Dedifferentiated amniotic fluid mesenchymal stem cell (primary cell): ENCODE results near the gene SRRM4.

Experiments
- DNase-seq: peaks from one replicate; pipeline ENCODE4 v3.0.0-alpha.2; 2016; ENCODE audit errors: extremely low spot score

The SRRM4 gene

DNA sequence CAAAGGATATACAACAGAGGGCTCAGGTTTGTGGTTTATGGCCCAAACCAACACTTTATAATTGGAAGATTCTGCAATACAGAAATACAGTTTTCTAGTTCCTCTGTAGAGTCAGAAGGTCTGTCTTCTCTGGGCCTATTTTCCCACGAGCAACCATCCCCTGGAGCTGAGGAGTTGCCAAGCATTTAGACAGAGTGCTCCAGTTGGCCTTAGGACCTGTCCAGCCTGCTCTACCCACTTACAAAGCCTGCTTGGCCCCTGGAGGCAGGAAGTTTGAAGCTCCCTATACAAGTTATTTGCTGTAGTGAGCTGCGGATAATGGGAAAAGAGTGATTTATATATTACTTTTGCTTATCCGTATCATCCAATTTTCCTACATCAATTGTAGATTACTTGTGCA, 136.6 kb downstream of the SRRM4 start:
- no peak for DNase-seq

DNA sequence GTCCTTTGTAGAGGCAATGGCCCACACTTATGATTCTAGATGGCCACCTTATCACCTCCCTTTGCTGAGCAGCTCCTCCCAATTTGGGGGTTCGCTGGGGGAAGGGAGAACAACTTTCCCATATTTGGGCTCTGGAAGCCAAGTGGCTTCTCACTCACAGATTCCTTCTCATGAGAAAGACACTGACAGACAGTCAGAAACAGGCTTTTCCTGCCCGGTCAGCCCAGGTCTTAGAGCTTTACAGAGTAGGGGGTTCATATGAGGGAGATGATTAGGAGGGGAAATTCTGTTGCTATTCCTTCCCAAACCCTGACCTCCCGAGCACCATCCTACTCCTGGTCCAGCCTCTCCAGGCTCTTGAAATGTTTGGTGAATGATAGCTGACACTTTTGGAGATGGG, 137.3 kb downstream of the SRRM4 start:
- no peak for DNase-seq

GRCh38 chr12:119122047-119122446, 140.7 kb downstream of the SRRM4 start:
- DNase-seq = no peak

- no peak for DNase-seq
These were observed 141.4 kb downstream of the SRRM4 start for GRCh38 chr12:119122751-119123150.

GRCh38 chr12:119128527-119128926, 147.2 kb downstream of the SRRM4 start:
- DNase-seq = no peak

- no peak for DNase-seq
These were observed 148.6 kb downstream of the SRRM4 start for GRCh38 chr12:119129827-119130434.

- no peak for DNase-seq
These were observed 149.2 kb downstream of the SRRM4 start for GRCh38 chr12:119130523-119130922.

GRCh38 chr12:119134284-119135072, 153.1 kb downstream of the SRRM4 start:
- no peak for DNase-seq

- DNase-seq = no peak
These were observed 155.6 kb downstream of the SRRM4 start for GRCh38 chr12:119136811-119137410.

DNA sequence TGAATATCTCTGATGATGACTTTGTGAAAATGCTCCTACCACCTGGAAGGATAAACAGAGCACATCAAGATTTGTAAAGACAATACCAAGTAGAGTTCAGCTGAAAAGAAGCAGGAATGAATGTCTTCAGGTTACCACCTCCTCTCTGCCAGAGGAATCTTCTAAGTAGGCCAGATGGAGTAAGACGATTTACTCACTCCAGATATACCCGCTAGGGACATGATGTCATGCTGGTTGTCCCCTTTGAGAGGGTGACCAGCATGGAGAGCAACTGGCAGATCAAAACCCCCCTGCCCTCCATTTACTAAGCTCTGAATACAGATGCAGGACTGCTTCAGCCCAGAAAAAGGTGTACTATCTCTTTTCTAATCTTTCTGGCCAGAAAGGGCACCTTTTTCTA, 158.1 kb downstream of the SRRM4 start:
- no peak for DNase-seq

DNA sequence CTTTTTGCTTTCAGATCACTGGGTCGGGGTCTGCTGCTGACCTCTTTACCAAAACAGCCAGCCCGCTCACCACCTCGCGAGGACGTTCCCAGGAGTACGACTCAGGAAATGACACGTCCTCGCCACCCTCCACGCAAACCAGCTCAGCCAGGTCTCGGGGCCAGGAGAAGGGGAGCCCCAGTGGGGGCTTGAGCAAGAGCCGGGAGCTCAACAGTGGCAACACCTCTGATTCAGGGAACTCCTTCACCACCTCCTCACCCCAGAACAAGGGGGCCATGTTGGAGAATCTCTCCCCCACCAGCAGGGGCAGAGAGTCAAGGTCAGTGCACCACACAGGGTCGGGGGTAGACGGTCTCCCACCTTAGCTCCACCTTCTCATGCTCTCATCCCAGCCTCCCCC, 164.0 kb downstream of the SRRM4 start:
- DNase-seq = no peak

DNA sequence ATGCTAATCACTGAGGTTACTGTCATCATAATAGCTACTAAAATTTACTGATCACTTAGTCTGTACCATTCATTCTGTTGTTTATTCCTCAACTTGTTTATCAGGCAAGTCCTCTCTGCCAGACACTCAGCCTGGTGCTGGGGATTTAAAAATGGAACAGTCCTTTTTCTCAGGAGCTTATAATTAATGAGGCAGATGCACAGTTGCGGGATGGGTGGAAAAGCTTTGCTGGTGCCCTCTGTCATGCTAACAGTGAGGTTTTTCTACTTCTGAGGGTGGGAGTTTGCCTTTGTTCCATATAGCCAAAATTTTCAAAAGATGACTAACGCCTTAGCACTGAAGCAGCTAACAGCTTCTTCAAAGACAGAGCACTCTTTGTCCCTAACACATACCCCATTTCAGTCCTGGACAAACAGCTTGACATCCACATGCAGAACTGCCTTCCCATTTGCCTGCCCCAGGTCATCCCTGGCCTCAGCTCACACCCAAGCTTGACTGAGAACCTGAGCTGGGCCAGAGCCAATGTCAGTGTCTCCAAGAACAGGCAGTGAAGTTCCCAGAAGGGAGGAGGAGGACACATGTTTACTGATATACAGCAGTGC, 166.6 kb downstream of the SRRM4 start:
- DNase-seq = no peak

- no peak for DNase-seq
These were observed 167.9 kb downstream of the SRRM4 start for GRCh38 chr12:119149270-119149669.

- DNase-seq = no peak
These were observed 170.2 kb downstream of the SRRM4 start for GRCh38 chr12:119151445-119152026.

GRCh38 chr12:119153477-119154434, 172.4 kb downstream of the SRRM4 start:
- no peak for DNase-seq

DNA sequence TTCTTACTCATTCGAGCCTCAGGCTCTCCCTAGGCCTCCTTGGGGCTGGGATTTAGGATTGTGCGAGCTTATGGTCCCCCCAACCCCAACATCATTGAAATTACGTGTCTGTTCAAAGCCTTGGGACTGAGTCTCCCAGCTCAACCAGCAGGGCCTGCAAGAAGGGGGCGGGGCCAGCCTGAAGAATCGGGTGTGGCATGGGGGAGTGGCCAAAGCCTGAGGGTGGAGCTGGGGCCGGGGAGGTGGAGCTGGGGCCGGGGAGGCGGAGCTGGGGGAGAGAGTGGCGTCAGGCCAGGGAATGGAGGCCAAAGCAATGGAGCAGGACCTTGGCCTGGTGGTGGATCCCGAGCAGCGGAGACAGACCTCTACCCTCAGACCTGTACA, 173.1 kb downstream of the SRRM4 start:
- no peak for DNase-seq

GRCh38 chr12:119156401-119157044, 175.2 kb downstream of the SRRM4 start:
- no peak for DNase-seq

- DNase-seq = no peak
These were observed 176.2 kb downstream of the SRRM4 start for GRCh38 chr12:119157528-119157927.

DNA sequence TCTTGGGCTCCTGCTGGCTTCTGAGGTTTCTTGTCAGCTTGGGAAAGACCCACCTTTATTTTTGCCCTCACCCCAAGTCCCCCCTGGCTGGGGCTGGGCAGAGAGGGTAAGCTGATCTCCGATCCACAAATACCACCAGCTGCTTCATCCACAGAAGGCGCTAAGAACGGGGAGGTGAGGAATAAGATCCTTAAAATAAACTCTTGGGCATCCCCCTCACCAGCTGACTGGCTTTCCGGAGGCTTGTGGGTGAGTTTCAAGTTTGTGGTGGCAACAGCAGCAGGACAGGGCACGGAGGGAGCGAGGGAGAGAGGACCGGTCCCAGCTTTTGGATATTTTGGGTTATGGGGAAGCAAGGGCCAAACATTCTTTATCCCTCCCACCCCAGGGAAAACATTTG, 176.6 kb downstream of the SRRM4 start:
- no peak for DNase-seq

GRCh38 chr12:119158402-119158801, 177.1 kb downstream of the SRRM4 start:
- no peak for DNase-seq

DNA sequence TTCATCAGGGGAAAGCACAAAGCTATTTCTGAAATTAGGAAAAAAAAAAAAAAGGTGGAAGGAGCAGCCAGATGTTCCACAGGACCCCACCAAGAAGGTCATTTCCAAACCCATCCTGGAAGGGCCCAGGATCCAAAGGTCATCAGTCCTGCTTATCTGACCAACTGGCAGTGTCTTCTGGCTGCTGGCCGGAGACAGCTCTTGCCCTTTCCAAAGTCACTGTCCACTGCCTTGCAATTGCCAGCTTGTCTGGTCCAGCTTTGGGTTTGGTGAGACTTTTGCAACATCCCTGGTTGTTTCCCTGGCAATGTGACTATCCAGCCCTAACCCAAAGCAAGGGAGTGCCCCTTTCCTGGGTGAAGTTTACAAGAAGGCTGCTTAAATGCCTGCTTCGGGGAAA, 178.5 kb downstream of the SRRM4 start:
- no peak for DNase-seq
